Measurements from ENCODE around the gene SOBP. TPM values are rescaled to one million over a fixed set of nuclear protein-coding genes. Genes with fewer than 3 reads are reported as not detected.

The SOBP gene
- total and polyA plus RNA-seq, 2 experiments from 2014 or later, result 1.5 to 3.0 TPM

GRCh38 chr6:107602321-107603005, 112.5 kb downstream of the SOBP start:
- no peak overlapping the region for H3K4me2 ChIP-seq
- peak overlapping the region; percentile 2; the same call in 1 of the 2 replicates for H3K27ac Mint-ChIP-seq

More at GRCh38 chr6:107602321-107603005, 112.5 kb downstream of the SOBP start:
- TF ChIP-seq EZH2phosphoT487 (IDR thresholded peaks at IDR 0.05; ENCODE audit: unreplicated experiment) (no peak), EZH2 (IDR thresholded peaks at IDR 0.05; ENCODE audit: low read depth, unreplicated experiment) (no peak), REST (IDR thresholded peaks at IDR 0.05; ENCODE audit: unreplicated experiment) (no peak), ZNF114 (CRISPR knock-in tag; IDR thresholded peaks at IDR 0.05) (no peak), CREB1 (CRISPR knock-in tag; IDR thresholded peaks at IDR 0.05; ENCODE audit: low read depth) (no peak), ZNF331 (CRISPR knock-in tag; IDR thresholded peaks at IDR 0.05; ENCODE audit: low read depth) (no peak), POLR2AphosphoS5 (IDR thresholded peaks at IDR 0.05; ENCODE audit: low read depth) (no peak), CTCF (conservative IDR thresholded peaks at IDR 0.05; ENCODE audit: low read depth in 2 of 2) (no peak), JUNB (IDR thresholded peaks at IDR 0.05; ENCODE audit: unreplicated experiment) (no peak), NANOG (IDR thresholded peaks at IDR 0.05; ENCODE audit: borderline replicate concordance) (no peak), ETS1 (IDR thresholded peaks at IDR 0.05) (no peak), STAT1 (IDR thresholded peaks at IDR 0.05; ENCODE audit: unreplicated experiment) (no peak)
- TF ChIP-seq, protein P1, sequence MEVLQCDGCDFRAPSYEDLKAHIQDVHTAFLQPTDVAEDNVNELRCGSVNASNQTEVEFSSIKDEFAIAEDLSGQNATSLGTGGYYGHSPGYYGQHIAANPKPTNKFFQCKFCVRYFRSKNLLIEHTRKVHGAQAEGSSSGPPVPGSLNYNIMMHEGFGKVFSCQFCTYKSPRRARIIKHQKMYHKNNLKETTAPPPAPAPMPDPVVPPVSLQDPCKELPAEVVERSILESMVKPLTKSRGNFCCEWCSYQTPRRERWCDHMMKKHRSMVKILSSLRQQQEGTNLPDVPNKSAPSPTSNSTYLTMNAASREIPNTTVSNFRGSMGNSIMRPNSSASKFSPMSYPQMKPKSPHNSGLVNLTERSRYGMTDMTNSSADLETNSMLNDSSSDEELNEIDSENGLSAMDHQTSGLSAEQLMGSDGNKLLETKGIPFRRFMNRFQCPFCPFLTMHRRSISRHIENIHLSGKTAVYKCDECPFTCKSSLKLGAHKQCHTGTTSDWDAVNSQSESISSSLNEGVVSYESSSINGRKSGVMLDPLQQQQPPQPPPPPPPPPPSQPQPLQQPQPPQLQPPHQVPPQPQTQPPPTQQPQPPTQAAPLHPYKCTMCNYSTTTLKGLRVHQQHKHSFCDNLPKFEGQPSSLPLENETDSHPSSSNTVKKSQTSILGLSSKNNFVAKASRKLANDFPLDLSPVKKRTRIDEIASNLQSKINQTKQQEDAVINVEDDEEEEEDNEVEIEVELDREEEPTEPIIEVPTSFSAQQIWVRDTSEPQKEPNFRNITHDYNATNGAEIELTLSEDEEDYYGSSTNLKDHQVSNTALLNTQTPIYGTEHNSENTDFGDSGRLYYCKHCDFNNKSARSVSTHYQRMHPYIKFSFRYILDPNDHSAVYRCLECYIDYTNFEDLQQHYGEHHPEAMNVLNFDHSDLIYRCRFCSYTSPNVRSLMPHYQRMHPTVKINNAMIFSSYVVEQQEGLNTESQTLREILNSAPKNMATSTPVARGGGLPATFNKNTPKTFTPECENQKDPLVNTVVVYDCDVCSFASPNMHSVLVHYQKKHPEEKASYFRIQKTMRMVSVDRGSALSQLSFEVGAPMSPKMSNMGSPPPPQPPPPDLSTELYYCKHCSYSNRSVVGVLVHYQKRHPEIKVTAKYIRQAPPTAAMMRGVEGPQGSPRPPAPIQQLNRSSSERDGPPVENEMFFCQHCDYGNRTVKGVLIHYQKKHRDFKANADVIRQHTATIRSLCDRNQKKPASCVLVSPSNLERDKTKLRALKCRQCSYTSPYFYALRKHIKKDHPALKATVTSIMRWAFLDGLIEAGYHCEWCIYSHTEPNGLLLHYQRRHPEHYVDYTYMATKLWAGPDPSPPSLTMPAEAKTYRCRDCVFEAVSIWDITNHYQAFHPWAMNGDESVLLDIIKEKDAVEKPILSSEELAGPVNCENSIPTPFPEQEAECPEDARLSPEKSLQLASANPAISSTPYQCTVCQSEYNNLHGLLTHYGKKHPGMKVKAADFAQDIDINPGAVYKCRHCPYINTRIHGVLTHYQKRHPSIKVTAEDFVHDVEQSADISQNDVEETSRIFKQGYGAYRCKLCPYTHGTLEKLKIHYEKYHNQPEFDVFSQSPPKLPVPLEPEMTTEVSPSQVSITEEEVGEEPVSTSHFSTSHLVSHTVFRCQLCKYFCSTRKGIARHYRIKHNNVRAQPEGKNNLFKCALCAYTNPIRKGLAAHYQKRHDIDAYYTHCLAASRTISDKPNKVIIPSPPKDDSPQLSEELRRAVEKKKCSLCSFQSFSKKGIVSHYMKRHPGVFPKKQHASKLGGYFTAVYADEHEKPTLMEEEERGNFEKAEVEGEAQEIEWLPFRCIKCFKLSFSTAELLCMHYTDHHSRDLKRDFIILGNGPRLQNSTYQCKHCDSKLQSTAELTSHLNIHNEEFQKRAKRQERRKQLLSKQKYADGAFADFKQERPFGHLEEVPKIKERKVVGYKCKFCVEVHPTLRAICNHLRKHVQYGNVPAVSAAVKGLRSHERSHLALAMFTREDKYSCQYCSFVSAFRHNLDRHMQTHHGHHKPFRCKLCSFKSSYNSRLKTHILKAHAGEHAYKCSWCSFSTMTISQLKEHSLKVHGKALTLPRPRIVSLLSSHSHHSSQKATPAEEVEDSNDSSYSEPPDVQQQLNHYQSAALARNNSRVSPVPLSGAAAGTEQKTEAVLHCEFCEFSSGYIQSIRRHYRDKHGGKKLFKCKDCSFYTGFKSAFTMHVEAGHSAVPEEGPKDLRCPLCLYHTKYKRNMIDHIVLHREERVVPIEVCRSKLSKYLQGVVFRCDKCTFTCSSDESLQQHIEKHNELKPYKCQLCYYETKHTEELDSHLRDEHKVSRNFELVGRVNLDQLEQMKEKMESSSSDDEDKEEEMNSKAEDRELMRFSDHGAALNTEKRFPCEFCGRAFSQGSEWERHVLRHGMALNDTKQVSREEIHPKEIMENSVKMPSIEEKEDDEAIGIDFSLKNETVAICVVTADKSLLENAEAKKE (CRISPR knock-in tag; IDR thresholded peaks at IDR 0.05), result no peak
- peaks cover 78% of the 10 kb centered on the region for H3K4me1 Mint-ChIP-seq
- Histone ChIP-seq H3K4me3 (no peak overlapping the region), H4K20me1 (replicated peaks; ENCODE audit: insufficient read depth) (no peaks in the 10 kb centered on the region), H3K4me1 (ENCODE audit: insufficient read depth) (peaks cover 71% of the 10 kb centered on the region), H3K9me2 (ENCODE audit: insufficient read depth) (no peaks in the 10 kb centered on the region), H3K36me3 (ENCODE audit: insufficient read depth) (no peaks in the 10 kb centered on the region), H2AFZ (no peak overlapping the region), H3K27me3 (ENCODE audit: insufficient read depth) (no peaks in the 10 kb centered on the region), H3F3A (replicated peaks; ENCODE audit: low read depth) (no peaks in the 10 kb centered on the region), H3K79me2 (replicated peaks; ENCODE audit: insufficient read depth) (no peaks in the 10 kb centered on the region), H3K27ac (ENCODE audit: low read depth) (peak overlapping the region; percentile 14; the same call in 1 of the 2 replicates)
- H3K4me3 Mint-ChIP-seq, result no peak overlapping the region
- H3K36me3 Mint-ChIP-seq (ENCODE audit: low read depth), result no peaks in the 10 kb centered on the region
- H3K27me3 Mint-ChIP-seq (ENCODE audit: insufficient read depth, low read depth, poor library complexity), result peaks cover 8% of the 10 kb centered on the region
- H3K9me3 Mint-ChIP-seq, result no peaks in the 10 kb centered on the region
- no peak for ATAC-seq
- DNase-seq (ENCODE audit: low spot score), result no peak
